H9 (cell line): ENCODE measurements around the gene CWC27. TPM values are rescaled to one million over a fixed set of nuclear protein-coding genes. Genes with fewer than 3 reads are reported as not detected.

Experiments used
- DNase-seq: peaks from one replicate; pipeline ENCODE4 v3.0.0-alpha.2; 2017
- H2AFZ ChIP-seq: one replicate; pipeline ENCODE4 v1.6.1; 2013; ENCODE audit warnings: mild to moderate bottlenecking, low read length, control low read depth, moderate library complexity
- H2AK5ac ChIP-seq: 2 replicates; pipeline ENCODE4 v1.6.1; 2013; ENCODE audit warnings: low read length, control low read depth, mixed read lengths; ENCODE audit not compliant: insufficient read length
- H2BK120ac ChIP-seq: one replicate; pipeline ENCODE4 v1.6.1; 2013; ENCODE audit warnings: low read depth, mild to moderate bottlenecking, low read length, control low read depth, inconsistent platforms; ENCODE audit not compliant: poor library complexity, severe bottlenecking
- H2BK12ac ChIP-seq: 2 replicates; pipeline ENCODE4 v1.6.1; 2013; ENCODE audit warnings: low read length, control low read depth, mixed read lengths, low read depth; ENCODE audit not compliant: insufficient read length
- H2BK15ac ChIP-seq: 2 replicates; pipeline ENCODE4 v1.6.1; 2013; ENCODE audit warnings: low read depth, low read length, control low read depth
- H2BK20ac ChIP-seq: one replicate; pipeline ENCODE4 v1.6.1; 2013; ENCODE audit warnings: low read depth, mild to moderate bottlenecking, low read length, control low read depth, inconsistent platforms; ENCODE audit not compliant: poor library complexity, severe bottlenecking
- H2BK5ac ChIP-seq: 2 replicates; pipeline ENCODE4 v1.6.1; 2013; ENCODE audit warnings: low read length, control low read depth, mixed read lengths; ENCODE audit not compliant: insufficient read length
- H3K14ac ChIP-seq: 2 replicates; pipeline ENCODE4 v1.6.1; 2013; ENCODE audit warnings: low read length, control low read depth; ENCODE audit not compliant: insufficient read depth
- H3K18ac ChIP-seq: 2 replicates; pipeline ENCODE4 v1.6.1; 2013; ENCODE audit warnings: low read depth, mild to moderate bottlenecking, mixed read lengths, low read length, control low read depth; ENCODE audit not compliant: insufficient read length
- H3K23ac ChIP-seq: 2 replicates; pipeline ENCODE4 v1.6.1; 2013; ENCODE audit warnings: low read length, control low read depth, mixed read lengths, low read depth; ENCODE audit not compliant: insufficient read length
- H3K23me2 ChIP-seq: 2 replicates; pipeline ENCODE4 v1.6.1; 2013; ENCODE audit warnings: low read depth, mild to moderate bottlenecking, mixed read lengths, low read length, control low read depth; ENCODE audit not compliant: insufficient read length, poor library complexity, severe bottlenecking
- H3K27ac ChIP-seq: 2 replicates; pipeline ENCODE4 v1.5.1; 2013; ENCODE audit warnings: low read length, control low read depth, mixed read lengths, low read depth; ENCODE audit not compliant: insufficient read length
- H3K27me3 ChIP-seq: 2 replicates; pipeline ENCODE4 v1.6.1; 2013; ENCODE audit warnings: low read length, control low read depth, inconsistent platforms; ENCODE audit not compliant: insufficient read depth
- H3K4ac ChIP-seq: 2 replicates; pipeline ENCODE4 v1.6.1; 2013; ENCODE audit warnings: low read depth, mild to moderate bottlenecking, control low read depth, inconsistent platforms, low read length, moderate library complexity
- H3K4me1 ChIP-seq: 2 replicates; pipeline ENCODE4 v1.6.1; 2013; ENCODE audit warnings: low read length, control low read depth, inconsistent platforms; ENCODE audit not compliant: insufficient read depth
- H3K4me2 ChIP-seq: 2 replicates; pipeline ENCODE4 v1.6.1; 2013; ENCODE audit warnings: low read length, control low read depth, mixed read lengths; ENCODE audit not compliant: insufficient read length, insufficient read depth
- H3K56ac ChIP-seq: 2 replicates; pipeline ENCODE4 v1.6.1; 2013; ENCODE audit warnings: low read depth, mild to moderate bottlenecking, mixed read lengths, low read length, control low read depth; ENCODE audit not compliant: insufficient read length
- H3K79me1 ChIP-seq: 2 replicates; pipeline ENCODE4 v1.6.1; 2013; ENCODE audit warnings: low read depth, mild to moderate bottlenecking, moderate library complexity, low read length, control low read depth, inconsistent platforms; ENCODE audit not compliant: insufficient read depth, poor library complexity, severe bottlenecking
- H3K79me2 ChIP-seq: 2 replicates; pipeline ENCODE4 v1.6.1; 2013; ENCODE audit warnings: low read length, control low read depth, inconsistent platforms; ENCODE audit not compliant: insufficient read depth
- H3K9ac ChIP-seq: 2 replicates; pipeline ENCODE4 v1.6.1; 2013; ENCODE audit warnings: low read length, control low read depth, mixed read lengths; ENCODE audit not compliant: insufficient read length; ENCODE audit errors: extremely low read depth
- H3K9me3 ChIP-seq: one replicate; pipeline ENCODE4 v1.6.1; 2013; ENCODE audit warnings: low read depth, low read length, inconsistent platforms; ENCODE audit not compliant: control insufficient read depth
- H3T11ph ChIP-seq: one replicate; pipeline ENCODE4 v1.6.1; 2013; ENCODE audit warnings: mild to moderate bottlenecking, low read length, control low read depth, inconsistent platforms
- H4K20me1 ChIP-seq: one replicate; pipeline ENCODE4 v1.6.1; 2013; ENCODE audit not compliant: control insufficient read depth, insufficient read length, insufficient read depth
- H4K5ac ChIP-seq: 2 replicates; pipeline ENCODE4 v1.6.1; 2013; ENCODE audit warnings: low read depth, mild to moderate bottlenecking, mixed read lengths, low read length, control low read depth; ENCODE audit not compliant: insufficient read length
- H4K8ac ChIP-seq: replicated peaks from 2 replicates; pipeline ENCODE4 v1.6.1; 2013; ENCODE audit warnings: low read length, control low read depth, mixed read lengths, low read depth; ENCODE audit not compliant: insufficient read length
- H4K91ac ChIP-seq: 2 replicates; pipeline ENCODE4 v1.6.1; 2013; ENCODE audit warnings: low read depth, mild to moderate bottlenecking, moderate library complexity, mixed read lengths, low read length, control low read depth; ENCODE audit not compliant: insufficient read length
- H3K27ac Mint-ChIP-seq, 3 experiments: 2 replicates in 2 of 3; 3 replicates in 1 of 3; pipeline ENCODE4 v1.8.0; 2020 to 2021; ENCODE audit warnings: mixed read lengths in 3 of 3, mild to moderate bottlenecking in 1 of 3, moderate library complexity in 1 of 3
- H3K27me3 Mint-ChIP-seq: 2 replicates; pipeline ENCODE4 v1.8.0; 2021; ENCODE audit warnings: low read depth, mild to moderate bottlenecking, moderate library complexity, mixed read lengths
- H3K36me3 Mint-ChIP-seq, 3 experiments: 2 replicates in 2 of 3; 3 replicates in 1 of 3; pipeline ENCODE4 v1.8.0; 2020 to 2021; ENCODE audit warnings: low read depth in 3 of 3, mixed read lengths in 3 of 3; ENCODE audit not compliant: insufficient read depth in 1 of 3
- H3K4me1 Mint-ChIP-seq, 2 experiments: 2 replicates each; pipeline ENCODE4 v1.8.0; 2020; ENCODE audit warnings: mixed read lengths in 2 of 2
- H3K4me3 Mint-ChIP-seq, 2 experiments: 2 replicates in 1 of 2; 3 replicates in 1 of 2; pipeline ENCODE4 v1.8.0; 2020 to 2021; ENCODE audit warnings: mild to moderate bottlenecking in 2 of 2, mixed read lengths in 2 of 2, moderate library complexity in 1 of 2
- H3K9me3 Mint-ChIP-seq, 2 experiments: 2 replicates in 1 of 2; 3 replicates in 1 of 2; pipeline ENCODE4 v1.8.0; 2020; ENCODE audit warnings: mild to moderate bottlenecking in 2 of 2, mixed read lengths in 2 of 2, moderate library complexity in 1 of 2
- CTCF ChIP-seq: fragments of 200-600 bp; sonication (generic); conservative IDR thresholded peaks from 3 replicates; pipeline ENCODE4 v1.8.0; 2021; ENCODE audit warnings: antibody characterized with exemption, mild to moderate bottlenecking
- WGBS: extraction: QIAGEN DNeasy Blood & Tissue Kit; methylation state at CpG from one replicate; pipeline ENCODE4 v1.1.7; 2013; ENCODE audit warnings: missing lambda C conversion rate, low lambda C conversion rate, mixed read lengths; ENCODE audit not compliant: insufficient read length; ENCODE audit errors: extremely low coverage; 5-methylcytosine and 5-hydroxymethylcytosine counted together
- total RNA-seq: library from RNA; stranded (reverse); gene quantifications from 2 replicates; pipeline ENCODE4 v1.2.1, GENCODE V29; 2021

CWC27 gene
- total RNA-seq, 1 experiment from 2014 or later = 41.9 TPM

- no peak overlapping the region for H3K27ac ChIP-seq
- no peak overlapping the region for H2BK120ac ChIP-seq
- no peak overlapping the region for H3K4me2 ChIP-seq
- H2BK5ac ChIP-seq = no peak overlapping the region
- Mint-ChIP-seq H3K36me3 (peaks cover 0 to 12% (median 6%) of the 10 kb centered on the region in 3 experiments; a peak in 5 of 7 replicates), H3K27me3 (no peaks in the 10 kb centered on the region), H3K27ac (no peak overlapping the region), H3K4me3 (no peak overlapping the region), H3K9me3 (peaks cover 0 to 3% of the 10 kb centered on the region in 2 experiments; a peak in 1 of 5 replicates), H3K4me1 (no peaks in the 10 kb centered on the region)
- no peak overlapping the region for H3K4ac ChIP-seq
- no peak overlapping the region for H3K23ac ChIP-seq
- no peak overlapping the region for H2BK12ac ChIP-seq
- no peak overlapping the region for H2AK5ac ChIP-seq
- H3K79me1 ChIP-seq = no peaks in the 10 kb centered on the region
- no CpG with 5 or more reads among the region's 1 CpG for WGBS
- H3T11ph ChIP-seq = no peak overlapping the region
- no peak overlapping the region for H4K8ac ChIP-seq
- no peaks in the 10 kb centered on the region for H3K23me2 ChIP-seq
- H4K20me1 ChIP-seq = no peaks in the 10 kb centered on the region
- no peak overlapping the region for H4K5ac ChIP-seq
- no peak overlapping the region for H3K9ac ChIP-seq
- no peaks in the 10 kb centered on the region for H3K4me1 ChIP-seq
- H3K18ac ChIP-seq = no peak overlapping the region
- no peaks in the 10 kb centered on the region for H3K79me2 ChIP-seq
- DNase-seq = no peak
- H4K91ac ChIP-seq = no peak overlapping the region
- H3K14ac ChIP-seq = no peak overlapping the region
- H2BK20ac ChIP-seq = no peak overlapping the region
- H2BK15ac ChIP-seq = no peak overlapping the region
- no peaks in the 10 kb centered on the region for H3K9me3 ChIP-seq
- H3K56ac ChIP-seq = no peak overlapping the region
- no peak overlapping the region for H2AFZ ChIP-seq
- H3K27me3 ChIP-seq = no peaks in the 10 kb centered on the region
- TF ChIP-seq CTCF = no peak
Observed at GRCh38 chr5:64929833-64930232, 161.1 kb downstream of the CWC27 start.
